Measurements from ENCODE around the gene MID1. TPM values are rescaled to one million over a fixed set of nuclear protein-coding genes. Genes with fewer than 3 reads are reported as not detected.

MID1 gene
- total RNA-seq, 5 donors from 2014 or later (not counting 1 experiment from before 2014, with no cell fraction given): 0.09 to 0.29 (median 0.10) TPM; not detected in 2

DNA sequence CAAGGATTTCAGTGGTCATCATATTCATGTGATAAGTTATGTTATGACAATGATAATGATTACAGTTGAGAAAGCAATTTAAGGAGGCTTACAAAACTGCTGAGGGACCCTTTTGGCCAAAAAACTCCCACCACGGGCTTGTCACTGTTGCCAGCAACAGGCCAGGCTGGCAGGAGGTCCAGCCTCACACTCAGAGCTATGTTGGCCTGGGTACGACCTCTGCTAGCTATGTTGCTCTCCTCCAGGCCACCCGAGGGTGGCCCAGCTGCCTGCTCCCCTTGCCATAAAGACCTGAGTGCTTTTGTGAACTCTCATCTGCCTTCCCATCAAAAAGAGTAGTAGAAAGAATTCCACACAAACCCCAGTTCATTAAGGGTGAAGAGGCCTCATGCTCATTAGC is 52.0 kb downstream of the MID1 start:
- ATAC-seq (replicated peaks in 1 of 4) (no peak), DNase-seq (no peak)
- Histone ChIP-seq H3K27me3 (replicated peaks in 1 of 2; ENCODE audit: control insufficient read depth in 2 of 2, extremely low read depth in 1 of 2, insufficient read depth in 2 of 2, low read length in 1 of 2) (no peaks in the 10 kb centered on the region), H3K36me3 (ENCODE audit: control insufficient read depth in 2 of 2, extremely low read depth in 1 of 2, insufficient read depth in 1 of 2, low read length in 1 of 2) (no peaks in the 10 kb centered on the region), H3K4me3 (ENCODE audit: control insufficient read depth in 1 of 2, extremely low read depth in 1 of 2, low read length in 1 of 2) (no peak overlapping the region), H3K4me1 (ENCODE audit: control insufficient read depth in 1 of 2, extremely low read depth in 1 of 2, insufficient read depth in 2 of 2, low read length in 2 of 2) (no peaks in the 10 kb centered on the region), H3K9me3 (no peaks in the 10 kb centered on the region), H3K27ac (ENCODE audit: low read length) (no peak overlapping the region)
- H3K4me1 Mint-ChIP-seq: no peaks in the 10 kb centered on the region
- POLR2A ChIA-PET: no interaction called here
- H3K9me3 Mint-ChIP-seq: peaks cover 0 to 9% (median 2%) of the 10 kb centered on the region in 3 donors
- H3K27ac Mint-ChIP-seq: no peak overlapping the region
- no CpG with 5 or more reads among the region's 3 CpGs for WGBS (ENCODE audit: insufficient coverage)
- no peak overlapping the region for H3K4me3 Mint-ChIP-seq
- no peaks in the 10 kb centered on the region for H3K36me3 Mint-ChIP-seq
- H3K27me3 Mint-ChIP-seq: peaks cover 0 to 10% of the 10 kb centered on the region in 2 donors
- CTCF ChIA-PET: no interaction called here

- 88% methylated on average over 14 of the region's 20 CpGs for WGBS (ENCODE audit: insufficient coverage)
Observed at GRCh38 chrX:10567136-10567535, 53.2 kb downstream of the MID1 start.

DNA sequence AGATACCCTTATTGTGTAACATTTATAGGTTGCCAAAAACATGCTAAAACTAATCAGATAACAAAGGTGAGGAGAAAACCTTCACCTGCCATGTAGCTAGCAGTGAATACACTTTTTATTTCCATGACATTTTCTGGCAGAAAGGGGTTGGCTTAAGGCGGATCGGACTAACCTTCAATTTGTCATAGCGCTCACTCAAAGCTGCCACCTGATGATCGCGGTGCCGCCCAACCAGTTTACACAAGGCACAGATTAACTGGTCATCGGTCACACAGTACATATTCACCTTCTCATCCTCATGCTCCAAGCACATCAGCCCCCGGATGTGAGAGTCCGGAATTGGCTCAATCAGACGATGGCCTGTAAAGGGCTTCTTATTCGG is 53.7 kb downstream of the MID1 start:
- H3K27me3 Mint-ChIP-seq: peaks cover 0 to 10% of the 10 kb centered on the region in 2 donors
- ATAC-seq (replicated peaks in 1 of 4): no peak
- ChIA-PET POLR2A (no interaction called here), CTCF (no interaction called here)
- WGBS (ENCODE audit: insufficient coverage): 93% methylated on average over 6 of the region's 11 CpGs
- no peaks in the 10 kb centered on the region for H3K36me3 Mint-ChIP-seq
- no peak overlapping the region for H3K27ac Mint-ChIP-seq
- no peaks in the 10 kb centered on the region for H3K4me1 Mint-ChIP-seq
- H3K27me3 ChIP-seq (replicated peaks in 1 of 2; ENCODE audit: control insufficient read depth in 2 of 2, extremely low read depth in 1 of 2, insufficient read depth in 2 of 2, low read length in 1 of 2): no peaks in the 10 kb centered on the region
- H3K4me1 ChIP-seq (ENCODE audit: control insufficient read depth in 1 of 2, extremely low read depth in 1 of 2, insufficient read depth in 2 of 2, low read length in 2 of 2): no peaks in the 10 kb centered on the region
- H3K36me3 ChIP-seq (ENCODE audit: control insufficient read depth in 2 of 2, extremely low read depth in 1 of 2, insufficient read depth in 1 of 2, low read length in 1 of 2): no peaks in the 10 kb centered on the region
- no peak overlapping the region for H3K4me3 Mint-ChIP-seq
- no peak for DNase-seq
- H3K9me3 Mint-ChIP-seq: peaks cover 0 to 9% (median 2%) of the 10 kb centered on the region in 3 donors
- H3K27ac ChIP-seq (ENCODE audit: low read length): no peak overlapping the region
- H3K9me3 ChIP-seq: no peaks in the 10 kb centered on the region
- H3K4me3 ChIP-seq (ENCODE audit: control insufficient read depth in 1 of 2, extremely low read depth in 1 of 2, low read length in 1 of 2): no peak overlapping the region

More at GRCh38 chrX:10567136-10567535, 53.2 kb downstream of the MID1 start:
- Histone ChIP-seq H3K4me3 (ENCODE audit: control insufficient read depth in 1 of 2, extremely low read depth in 1 of 2, low read length in 1 of 2) (no peak overlapping the region), H3K27me3 (replicated peaks in 1 of 2; ENCODE audit: control insufficient read depth in 2 of 2, extremely low read depth in 1 of 2, insufficient read depth in 2 of 2, low read length in 1 of 2) (no peaks in the 10 kb centered on the region), H3K9me3 (no peaks in the 10 kb centered on the region), H3K36me3 (ENCODE audit: control insufficient read depth in 2 of 2, extremely low read depth in 1 of 2, insufficient read depth in 1 of 2, low read length in 1 of 2) (no peaks in the 10 kb centered on the region), H3K27ac (ENCODE audit: low read length) (no peak overlapping the region), H3K4me1 (ENCODE audit: control insufficient read depth in 1 of 2, extremely low read depth in 1 of 2, insufficient read depth in 2 of 2, low read length in 2 of 2) (no peaks in the 10 kb centered on the region)
- Mint-ChIP-seq H3K9me3 (peaks cover 0 to 9% (median 2%) of the 10 kb centered on the region in 3 donors), H3K27me3 (peaks cover 0 to 10% of the 10 kb centered on the region in 2 donors), H3K4me1 (no peaks in the 10 kb centered on the region), H3K27ac (no peak overlapping the region), H3K4me3 (no peak overlapping the region), H3K36me3 (no peaks in the 10 kb centered on the region)
- ChIA-PET POLR2A (no interaction called here), CTCF (no interaction called here)
- DNase-seq: no peak
- ATAC-seq (replicated peaks in 1 of 4): no peak

DNA sequence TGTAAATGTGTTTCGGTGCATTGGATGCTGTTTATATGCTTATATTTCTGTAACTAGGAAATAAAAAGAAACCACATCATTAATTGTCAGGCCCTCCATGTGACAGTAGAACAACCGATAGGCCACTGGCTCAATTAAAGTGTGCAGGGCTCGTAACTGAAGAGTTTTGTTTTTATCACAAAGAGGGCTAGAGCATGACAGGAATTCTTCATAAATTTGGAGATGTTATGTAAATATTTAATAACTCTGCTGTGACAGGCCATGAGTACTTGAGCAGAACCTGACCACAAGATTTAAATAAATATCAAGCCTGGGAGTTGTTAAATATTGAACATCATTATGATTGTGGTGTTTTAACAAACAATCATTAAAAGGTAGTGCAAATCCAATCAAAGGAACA is 55.9 kb downstream of the MID1 start:
- CTCF ChIA-PET: no interaction called here
- H3K36me3 ChIP-seq (ENCODE audit: control insufficient read depth in 2 of 2, extremely low read depth in 1 of 2, insufficient read depth in 1 of 2, low read length in 1 of 2): no peaks in the 10 kb centered on the region
- no peaks in the 10 kb centered on the region for H3K9me3 Mint-ChIP-seq
- DNase-seq (no peak), ATAC-seq (replicated peaks in 1 of 4) (no peak)
- H3K27me3 ChIP-seq (replicated peaks in 1 of 2; ENCODE audit: control insufficient read depth in 2 of 2, extremely low read depth in 1 of 2, insufficient read depth in 2 of 2, low read length in 1 of 2): no peaks in the 10 kb centered on the region
- H3K4me1 ChIP-seq (ENCODE audit: control insufficient read depth in 1 of 2, extremely low read depth in 1 of 2, insufficient read depth in 2 of 2, low read length in 2 of 2): no peaks in the 10 kb centered on the region
- no peak overlapping the region for H3K4me3 ChIP-seq (ENCODE audit: control insufficient read depth in 1 of 2, extremely low read depth in 1 of 2, low read length in 1 of 2)
- no CpG with 5 or more reads among the region's 3 CpGs for WGBS (ENCODE audit: insufficient coverage)
- H3K36me3 Mint-ChIP-seq: no peaks in the 10 kb centered on the region
- POLR2A ChIA-PET: no interaction called here
- H3K27ac Mint-ChIP-seq: no peak overlapping the region
- H3K9me3 ChIP-seq: no peaks in the 10 kb centered on the region
- H3K27ac ChIP-seq (ENCODE audit: low read length): no peak overlapping the region
- no peak overlapping the region for H3K4me3 Mint-ChIP-seq
- no peaks in the 10 kb centered on the region for H3K4me1 Mint-ChIP-seq
- no peaks in the 10 kb centered on the region for H3K27me3 Mint-ChIP-seq

- H3K36me3 ChIP-seq (ENCODE audit: control insufficient read depth in 2 of 2, extremely low read depth in 1 of 2, insufficient read depth in 1 of 2, low read length in 1 of 2): no peaks in the 10 kb centered on the region
- H3K4me3 ChIP-seq (ENCODE audit: control insufficient read depth in 1 of 2, extremely low read depth in 1 of 2, low read length in 1 of 2): no peak overlapping the region
- POLR2A ChIA-PET: no interaction called here
- no peak overlapping the region for H3K4me3 Mint-ChIP-seq
- H3K4me1 Mint-ChIP-seq: no peaks in the 10 kb centered on the region
- H3K27ac ChIP-seq (ENCODE audit: low read length): no peak overlapping the region
- peaks cover 0 to 9% of the 10 kb centered on the region in 2 donors for H3K27me3 Mint-ChIP-seq
- no peaks in the 10 kb centered on the region for H3K36me3 Mint-ChIP-seq
- ATAC-seq (replicated peaks in 1 of 4) (no peak), DNase-seq (no peak)
- 86% methylated on average over 1 of the region's 4 CpGs for whole genome bisulfite sequencing (ENCODE audit: insufficient coverage)
- no peak overlapping the region for H3K27ac Mint-ChIP-seq
- no peaks in the 10 kb centered on the region for H3K9me3 ChIP-seq
- H3K27me3 ChIP-seq (replicated peaks in 1 of 2; ENCODE audit: control insufficient read depth in 2 of 2, extremely low read depth in 1 of 2, insufficient read depth in 2 of 2, low read length in 1 of 2): no peaks in the 10 kb centered on the region
- peaks cover 0 to 5% (median 0%) of the 10 kb centered on the region in 3 donors for H3K9me3 Mint-ChIP-seq
- no peaks in the 10 kb centered on the region for H3K4me1 ChIP-seq (ENCODE audit: control insufficient read depth in 1 of 2, extremely low read depth in 1 of 2, insufficient read depth in 2 of 2, low read length in 2 of 2)
- CTCF ChIA-PET: no interaction called here
Observed at GRCh38 chrX:10557166-10557565, 63.2 kb downstream of the MID1 start.

- Mint-ChIP-seq H3K27ac (no peak overlapping the region), H3K36me3 (no peaks in the 10 kb centered on the region)
Observed at GRCh38 chrX:10556405-10556804, 64.0 kb downstream of the MID1 start.

GRCh38 chrX:10555846-10556245 is 64.5 kb downstream of the MID1 start:
- Mint-ChIP-seq H3K9me3 (peaks cover 0 to 5% (median 0%) of the 10 kb centered on the region in 3 donors), H3K4me1 (no peaks in the 10 kb centered on the region), H3K27ac (no peak overlapping the region), H3K4me3 (no peak overlapping the region), H3K27me3 (peaks cover 0 to 9% of the 10 kb centered on the region in 2 donors), H3K36me3 (no peaks in the 10 kb centered on the region)
- no CpG with 5 or more reads among the region's 4 CpGs for WGBS (ENCODE audit: insufficient coverage)
- Histone ChIP-seq H3K4me1 (ENCODE audit: control insufficient read depth in 1 of 2, extremely low read depth in 1 of 2, insufficient read depth in 2 of 2, low read length in 2 of 2) (no peaks in the 10 kb centered on the region), H3K27ac (ENCODE audit: low read length) (no peak overlapping the region), H3K36me3 (ENCODE audit: control insufficient read depth in 2 of 2, extremely low read depth in 1 of 2, insufficient read depth in 1 of 2, low read length in 1 of 2) (no peaks in the 10 kb centered on the region), H3K27me3 (replicated peaks in 1 of 2; ENCODE audit: control insufficient read depth in 2 of 2, extremely low read depth in 1 of 2, insufficient read depth in 2 of 2, low read length in 1 of 2) (no peaks in the 10 kb centered on the region), H3K4me3 (ENCODE audit: control insufficient read depth in 1 of 2, extremely low read depth in 1 of 2, low read length in 1 of 2) (no peak overlapping the region), H3K9me3 (no peaks in the 10 kb centered on the region)
- ChIA-PET POLR2A (no interaction called here), CTCF (no interaction called here)
- no peak for ATAC-seq (replicated peaks in 1 of 4)
- DNase-seq: no peak

More at GRCh38 chrX:10556405-10556804, 64.0 kb downstream of the MID1 start:
- no peaks in the 10 kb centered on the region for H3K27me3 ChIP-seq (replicated peaks in 1 of 2; ENCODE audit: control insufficient read depth in 2 of 2, extremely low read depth in 1 of 2, insufficient read depth in 2 of 2, low read length in 1 of 2)
- Mint-ChIP-seq H3K4me3 (no peak overlapping the region), H3K27me3 (peaks cover 0 to 9% of the 10 kb centered on the region in 2 donors), H3K9me3 (peaks cover 0 to 5% (median 0%) of the 10 kb centered on the region in 3 donors), H3K4me1 (no peaks in the 10 kb centered on the region)
- CTCF ChIA-PET: no interaction called here
- POLR2A ChIA-PET: no interaction called here
- ATAC-seq (replicated peaks in 1 of 4): no peak
- H3K36me3 ChIP-seq (ENCODE audit: control insufficient read depth in 2 of 2, extremely low read depth in 1 of 2, insufficient read depth in 1 of 2, low read length in 1 of 2): no peaks in the 10 kb centered on the region
- H3K9me3 ChIP-seq: no peaks in the 10 kb centered on the region
- no peak overlapping the region for H3K27ac ChIP-seq (ENCODE audit: low read length)
- no peak overlapping the region for H3K4me3 ChIP-seq (ENCODE audit: control insufficient read depth in 1 of 2, extremely low read depth in 1 of 2, low read length in 1 of 2)
- no CpG with 5 or more reads among the region's 5 CpGs for WGBS (ENCODE audit: insufficient coverage)
- no peak for DNase-seq
- H3K4me1 ChIP-seq (ENCODE audit: control insufficient read depth in 1 of 2, extremely low read depth in 1 of 2, insufficient read depth in 2 of 2, low read length in 2 of 2): no peaks in the 10 kb centered on the region
